ENCODE results near the gene MAP4K2.

Gene MAP4K2

DNA sequence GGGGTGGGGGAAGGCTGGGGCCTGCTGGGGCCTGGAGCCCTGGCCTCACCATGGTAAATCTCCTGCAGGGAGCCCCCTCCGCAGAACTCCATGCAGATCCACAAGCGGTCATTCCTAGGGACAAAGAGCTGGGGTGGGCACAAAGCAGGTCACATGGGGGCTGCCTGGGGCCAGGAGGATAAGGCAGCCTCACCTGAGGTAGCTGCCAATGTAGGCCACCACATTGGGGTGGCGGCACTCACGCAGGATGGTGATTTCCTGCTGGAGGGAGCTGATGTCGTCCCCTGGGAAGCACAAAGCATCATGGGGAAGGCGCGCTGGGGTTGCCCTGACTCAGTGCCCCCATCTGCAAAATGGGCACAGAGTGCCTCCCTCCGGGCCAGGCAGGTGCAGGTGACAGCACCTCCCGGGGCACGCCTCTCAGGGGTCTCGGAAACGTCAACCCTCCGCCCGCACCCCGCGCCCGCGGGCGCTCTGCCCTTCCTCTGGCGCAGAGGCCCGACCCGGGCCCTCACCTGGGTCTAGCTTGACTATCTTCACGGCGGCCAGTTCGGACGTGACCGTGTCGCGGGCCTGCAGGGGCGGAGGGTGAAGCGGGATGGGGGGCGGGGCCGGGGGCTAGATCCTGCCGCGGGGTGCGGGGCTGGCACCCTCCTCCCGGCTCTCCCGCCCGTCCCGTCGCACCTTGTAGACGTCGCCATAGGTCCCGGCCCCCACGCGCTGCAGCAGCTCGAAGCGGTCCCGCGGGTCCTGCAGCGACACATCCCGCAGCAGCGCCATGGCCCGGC lies 450 bp downstream of the MAP4K2 start:
- Histone ChIP-seq H3K4me2 (ENCODE audit: insufficient read depth, low read length, poor library complexity, severe bottlenecking) (peak overlapping the region; percentile 80), H3K9me3 (replicated peaks in 1 of 2; ENCODE audit: control insufficient read depth in 2 of 2, insufficient read depth in 1 of 2, low read depth in 1 of 2, low read length in 2 of 2) (no peaks in the 10 kb centered on the region), H2AK5ac (ENCODE audit: low read depth, low read length) (peak overlapping the region; percentile 98), H3K79me1 (ENCODE audit: low read depth, low read length) (peaks cover 7% of the 10 kb centered on the region), H2AFZ (ENCODE audit: low read length) (peak overlapping the region; percentile 84), H2BK15ac (ENCODE audit: low read length) (peak overlapping the region; percentile 67), H3K4me3 (ENCODE audit: low read length in 2 of 2) (peak overlapping the region; percentile 43 to 89), H3K18ac (ENCODE audit: low read length) (peak overlapping the region; percentile 97), H3K4ac (ENCODE audit: low read length) (no peak overlapping the region), H2BK5ac (ENCODE audit: low read length) (no peak overlapping the region), H4K91ac (ENCODE audit: low read depth, low read length, poor library complexity) (no peak overlapping the region), H4K8ac (ENCODE audit: low read depth, low read length) (no peak overlapping the region), H3K27ac (replicated peaks; ENCODE audit: low read length) (no peak overlapping the region), H2BK12ac (ENCODE audit: low read length) (peak overlapping the region; percentile 94), H3K27me3 (ENCODE audit: control insufficient read depth in 3 of 3, insufficient read depth in 3 of 3, low read depth in 1 of 3, low read length in 3 of 3) (no peaks in the 10 kb centered on the region), H3K36me3 (replicated peaks in 1 of 2; ENCODE audit: control insufficient read depth in 2 of 2, insufficient read depth in 2 of 2, low read length in 2 of 2) (peaks cover 26 to 37% of the 10 kb centered on the region in 2 donors), H2BK120ac (ENCODE audit: low read depth, low read length) (no peak overlapping the region), H3K14ac (ENCODE audit: low read length) (peak overlapping the region; percentile 71), H3K4me1 (ENCODE audit: control insufficient read depth in 2 of 2, insufficient read depth in 1 of 2, low read depth in 1 of 2, low read length in 2 of 2) (peaks cover 7 to 10% of the 10 kb centered on the region in 2 donors), H3K23ac (ENCODE audit: low read depth, low read length, poor library complexity) (peak overlapping the region; percentile 95), H3K9ac (ENCODE audit: low read depth, low read length, poor library complexity) (peak overlapping the region; percentile 84)
- peak; percentile 37 for DNase-seq (ENCODE audit: low spot score)
- no CpG with 5 or more reads among the region's 54 CpGs for WGBS, 2 donors (ENCODE audit: extremely low coverage in 2 of 2, insufficient read length in 2 of 2, insufficient replicate concordance in 1 of 2)

DNA sequence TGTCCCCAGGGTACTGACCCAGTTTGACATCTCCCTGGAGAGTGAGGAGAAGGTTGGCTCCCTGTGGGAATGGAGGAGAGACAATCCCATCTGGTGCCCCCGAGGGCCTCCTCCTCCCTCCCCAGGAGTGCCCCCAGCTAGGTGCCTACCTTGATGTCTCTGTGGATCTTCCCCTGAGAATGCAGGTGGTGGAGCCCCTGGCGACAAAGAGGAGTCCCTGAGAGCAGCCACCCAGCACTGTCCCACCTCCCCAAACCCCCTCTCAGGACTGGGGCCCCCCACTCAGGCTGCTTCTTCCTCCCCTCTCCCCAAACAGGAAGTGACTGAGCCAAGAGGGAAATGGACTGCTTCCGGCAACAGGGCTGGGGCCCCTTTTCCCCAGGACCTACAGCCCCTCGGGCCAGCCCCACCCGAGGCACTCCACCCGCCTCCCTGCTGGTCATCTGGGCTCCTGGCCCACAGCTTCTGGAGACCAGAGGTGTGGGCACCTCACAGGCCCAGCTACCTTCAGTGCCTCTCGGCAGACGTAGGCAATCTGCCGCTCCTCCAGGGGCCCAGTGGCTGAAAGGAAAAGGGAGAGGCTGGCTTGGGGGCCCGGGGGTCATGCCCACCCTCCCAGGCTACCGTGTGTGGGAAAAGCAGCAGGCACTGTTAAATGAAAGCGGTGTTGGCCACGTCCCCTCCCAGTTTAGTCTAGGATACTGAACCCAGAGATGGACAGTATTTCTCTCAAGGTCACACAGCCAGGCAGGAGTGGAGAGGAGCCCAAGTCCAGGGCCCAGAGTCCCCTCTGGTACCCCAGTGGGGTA lies 1.2 kb downstream of the MAP4K2 start:
- Histone ChIP-seq H4K91ac (ENCODE audit: low read depth, low read length, poor library complexity) (no peak overlapping the region), H4K8ac (ENCODE audit: low read depth, low read length) (no peak overlapping the region), H3K14ac (ENCODE audit: low read length) (no peak overlapping the region), H2BK12ac (ENCODE audit: low read length) (no peak overlapping the region), H3K9ac (ENCODE audit: low read depth, low read length, poor library complexity) (peak overlapping the region; percentile 84), H3K36me3 (replicated peaks in 1 of 2; ENCODE audit: control insufficient read depth in 2 of 2, insufficient read depth in 2 of 2, low read length in 2 of 2) (peaks cover 22 to 29% of the 10 kb centered on the region in 2 donors), H2AK5ac (ENCODE audit: low read depth, low read length) (peak overlapping the region; percentile 98), H2BK120ac (ENCODE audit: low read depth, low read length) (no peak overlapping the region), H3K9me3 (replicated peaks in 1 of 2; ENCODE audit: control insufficient read depth in 2 of 2, insufficient read depth in 1 of 2, low read depth in 1 of 2, low read length in 2 of 2) (no peaks in the 10 kb centered on the region), H3K23ac (ENCODE audit: low read depth, low read length, poor library complexity) (no peak overlapping the region), H2BK5ac (ENCODE audit: low read length) (peak overlapping the region; percentile 53), H3K18ac (ENCODE audit: low read length) (no peak overlapping the region), H3K4me2 (ENCODE audit: insufficient read depth, low read length, poor library complexity, severe bottlenecking) (peak overlapping the region; percentile 18), H3K4me1 (ENCODE audit: control insufficient read depth in 2 of 2, insufficient read depth in 1 of 2, low read depth in 1 of 2, low read length in 2 of 2) (peaks cover 7 to 10% of the 10 kb centered on the region in 2 donors), H3K4ac (ENCODE audit: low read length) (no peak overlapping the region), H2BK15ac (ENCODE audit: low read length) (no peak overlapping the region), H2AFZ (ENCODE audit: low read length) (no peak overlapping the region), H3K4me3 (ENCODE audit: low read length in 2 of 2) (no peak overlapping the region), H3K27me3 (ENCODE audit: control insufficient read depth in 3 of 3, insufficient read depth in 3 of 3, low read depth in 1 of 3, low read length in 3 of 3) (no peaks in the 10 kb centered on the region), H3K79me1 (ENCODE audit: low read depth, low read length) (peaks cover 7% of the 10 kb centered on the region), H3K27ac (replicated peaks; ENCODE audit: low read length) (no peak overlapping the region)
- WGBS, 2 donors (ENCODE audit: extremely low coverage in 2 of 2, insufficient read length in 2 of 2, insufficient replicate concordance in 1 of 2) = no CpG with 5 or more reads among the region's 13 CpGs
- DNase-seq (ENCODE audit: low spot score) = no peak

DNA sequence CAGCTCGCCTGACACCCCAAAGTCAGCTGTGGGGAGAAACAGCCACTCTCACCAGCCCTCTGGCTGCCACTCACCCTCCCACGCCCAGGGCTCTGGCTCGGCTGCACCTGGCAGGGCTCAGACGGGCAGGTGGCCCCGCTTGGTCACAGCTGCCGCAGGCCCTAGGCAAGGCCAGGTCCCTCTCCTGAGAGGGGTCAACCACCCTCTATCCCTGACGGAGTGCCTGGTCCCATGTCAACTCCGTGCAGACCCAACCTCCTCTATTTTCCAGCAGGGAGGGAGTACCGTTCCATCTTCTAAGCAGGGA lies 1.9 kb downstream of the MAP4K2 start:
- Histone ChIP-seq H3K27me3 (ENCODE audit: control insufficient read depth in 3 of 3, insufficient read depth in 3 of 3, low read depth in 1 of 3, low read length in 3 of 3) (no peaks in the 10 kb centered on the region), H3K4me2 (ENCODE audit: insufficient read depth, low read length, poor library complexity, severe bottlenecking) (no peak overlapping the region), H3K18ac (ENCODE audit: low read length) (no peak overlapping the region), H4K91ac (ENCODE audit: low read depth, low read length, poor library complexity) (no peak overlapping the region), H3K27ac (replicated peaks; ENCODE audit: low read length) (no peak overlapping the region), H3K9ac (ENCODE audit: low read depth, low read length, poor library complexity) (no peak overlapping the region), H3K36me3 (replicated peaks in 1 of 2; ENCODE audit: control insufficient read depth in 2 of 2, insufficient read depth in 2 of 2, low read length in 2 of 2) (peaks cover 21 to 23% of the 10 kb centered on the region in 2 donors), H3K4ac (ENCODE audit: low read length) (no peak overlapping the region), H2BK15ac (ENCODE audit: low read length) (no peak overlapping the region), H3K23ac (ENCODE audit: low read depth, low read length, poor library complexity) (peak overlapping the region; percentile 44), H2BK120ac (ENCODE audit: low read depth, low read length) (no peak overlapping the region), H2BK12ac (ENCODE audit: low read length) (no peak overlapping the region), H3K4me1 (ENCODE audit: control insufficient read depth in 2 of 2, insufficient read depth in 1 of 2, low read depth in 1 of 2, low read length in 2 of 2) (peaks cover 7 to 10% of the 10 kb centered on the region in 2 donors), H3K4me3 (ENCODE audit: low read length in 2 of 2) (peak overlapping the region in 1 of 2 donors; percentile 35), H2AFZ (ENCODE audit: low read length) (no peak overlapping the region), H4K8ac (ENCODE audit: low read depth, low read length) (no peak overlapping the region), H3K79me1 (ENCODE audit: low read depth, low read length) (peaks cover 7% of the 10 kb centered on the region), H3K9me3 (replicated peaks in 1 of 2; ENCODE audit: control insufficient read depth in 2 of 2, insufficient read depth in 1 of 2, low read depth in 1 of 2, low read length in 2 of 2) (no peaks in the 10 kb centered on the region), H2BK5ac (ENCODE audit: low read length) (no peak overlapping the region), H2AK5ac (ENCODE audit: low read depth, low read length) (peak overlapping the region; percentile 84), H3K14ac (ENCODE audit: low read length) (no peak overlapping the region)
- WGBS, 2 donors (ENCODE audit: extremely low coverage in 2 of 2, insufficient read length in 2 of 2, insufficient replicate concordance in 1 of 2) = no CpG with 5 or more reads among the region's 9 CpGs
- DNase-seq (ENCODE audit: low spot score) = no peak

Data from neuronal stem cell (in vitro differentiated cells).